H1 (cell line): Measurements from ENCODE around the gene IGSF9B. TPM values are rescaled to one million over a fixed set of nuclear protein-coding genes. Genes with fewer than 3 reads are reported as not detected.

Experiments used
- ATF3 ChIP-seq: IDR thresholded peaks from 2 replicates; pipeline ENCODE4 v1.6.1; 2011; ENCODE audit warnings: low read depth, mild to moderate bottlenecking, low read length; ENCODE audit not compliant: insufficient read depth
- CBX8 ChIP-seq: fragments of 300-800, 300-1000 bp; sonication (generic); IDR thresholded peaks from 2 replicates; pipeline ENCODE4 v1.7.1; 2016; ENCODE audit warnings: low read depth, low read length, borderline replicate concordance
- FOSL1 ChIP-seq: IDR thresholded peaks from 2 replicates; pipeline ENCODE4 v1.6.1; 2011; ENCODE audit warnings: mild to moderate bottlenecking, low read depth, low read length, moderate library complexity; ENCODE audit not compliant: insufficient read depth
- KDM1A ChIP-seq: fragments of 200-600, 300-600 bp; sonication (generic); IDR thresholded peaks from 2 replicates; pipeline ENCODE4 v1.7.1; 2016; ENCODE audit warnings: mild to moderate bottlenecking, low read length, borderline replicate concordance
- KDM4A ChIP-seq: IDR thresholded peaks from one replicate; pipeline ENCODE4 v1.7.1; 2012; ENCODE audit warnings: low read depth, mild to moderate bottlenecking, moderate library complexity, low read length, inconsistent platforms; ENCODE audit not compliant: severe bottlenecking
- NANOG ChIP-seq: IDR thresholded peaks from 2 replicates; pipeline ENCODE4 v1.6.1; 2011; ENCODE audit warnings: low read length, low read depth, mild to moderate bottlenecking, inconsistent platforms; ENCODE audit not compliant: insufficient read depth, poor library complexity, severe bottlenecking
- TAF7 ChIP-seq: optimal IDR thresholded peaks from 2 replicates; pipeline ENCODE3; 2011; ENCODE audit warnings: low read depth, mild to moderate bottlenecking, inconsistent platforms, low read length, moderate library complexity, borderline replicate concordance
- polyA plus RNA-seq, 7 experiments: library from polyadenylated mRNA; depleted of rRNA in 3 of 7; stranded (reverse) in 5 of 7; unstranded in 2 of 7; fragments of >200 nt in 5 of 7; fragments of 200-250 nt in 2 of 7; gene quantifications; 1 replicate in 5 of 7; 2 replicates in 1 of 7; 4 replicates in 1 of 7; pipeline versions ENCODE4 v1.2.1 to v1.2.3, GENCODE V29; 2011 to 2013; ENCODE audit warnings: missing spikeins in 2 of 7, mixed read lengths in 2 of 7
- total RNA-seq: library from RNA; stranded (reverse); fragmentation: NEBNext Ultra II Directional; extraction: Animal tissue kit (Norgen Biotek cat#: 25700); gene quantifications from 2 replicates; pipeline ENCODE4 v1.2.1, GENCODE V29; 2021
- TF ChIP-seq, protein P1 (sequence below): fragments of 300-600 bp; sonication (generic); IDR thresholded peaks from 2 replicates; pipeline ENCODE4 v1.7.1; 2012; ENCODE audit warnings: low read length, moderate library complexity, mild to moderate bottlenecking, inconsistent platforms; ENCODE audit not compliant: insufficient replicate concordance
- TF ChIP-seq, protein P2 (sequence below): IDR thresholded peaks from 2 replicates; pipeline ENCODE4 v1.6.1; 2012; ENCODE audit warnings: low read length, inconsistent platforms

The IGSF9B gene
- total and polyA plus RNA-seq, 2 of the 8 experiments (the other 6 are each of a cell fraction or from before 2014, with no cell fraction given) = 16.5 to 49.2 TPM

DNA sequence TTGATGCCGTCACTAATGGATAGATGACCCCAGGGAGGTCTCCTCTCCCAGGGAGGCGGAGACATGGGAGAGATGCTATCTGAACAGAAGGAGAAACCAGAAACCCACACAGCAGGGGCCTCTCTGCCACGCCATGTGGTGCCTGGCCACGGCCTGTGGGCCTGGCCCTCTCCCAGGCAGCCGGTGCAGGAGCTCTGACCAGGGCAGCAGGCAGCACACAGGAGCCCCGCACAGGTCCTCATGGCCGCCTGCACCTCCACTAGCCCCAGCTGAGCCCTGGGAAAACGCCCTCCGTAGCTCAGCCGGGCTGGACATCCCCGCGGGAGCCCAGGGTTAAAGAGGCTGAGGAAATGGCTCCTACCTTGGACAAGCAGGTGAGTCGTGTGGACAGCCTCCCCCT, 19.8 kb downstream of the IGSF9B start (continued):
- TF ChIP-seq, protein P1, sequence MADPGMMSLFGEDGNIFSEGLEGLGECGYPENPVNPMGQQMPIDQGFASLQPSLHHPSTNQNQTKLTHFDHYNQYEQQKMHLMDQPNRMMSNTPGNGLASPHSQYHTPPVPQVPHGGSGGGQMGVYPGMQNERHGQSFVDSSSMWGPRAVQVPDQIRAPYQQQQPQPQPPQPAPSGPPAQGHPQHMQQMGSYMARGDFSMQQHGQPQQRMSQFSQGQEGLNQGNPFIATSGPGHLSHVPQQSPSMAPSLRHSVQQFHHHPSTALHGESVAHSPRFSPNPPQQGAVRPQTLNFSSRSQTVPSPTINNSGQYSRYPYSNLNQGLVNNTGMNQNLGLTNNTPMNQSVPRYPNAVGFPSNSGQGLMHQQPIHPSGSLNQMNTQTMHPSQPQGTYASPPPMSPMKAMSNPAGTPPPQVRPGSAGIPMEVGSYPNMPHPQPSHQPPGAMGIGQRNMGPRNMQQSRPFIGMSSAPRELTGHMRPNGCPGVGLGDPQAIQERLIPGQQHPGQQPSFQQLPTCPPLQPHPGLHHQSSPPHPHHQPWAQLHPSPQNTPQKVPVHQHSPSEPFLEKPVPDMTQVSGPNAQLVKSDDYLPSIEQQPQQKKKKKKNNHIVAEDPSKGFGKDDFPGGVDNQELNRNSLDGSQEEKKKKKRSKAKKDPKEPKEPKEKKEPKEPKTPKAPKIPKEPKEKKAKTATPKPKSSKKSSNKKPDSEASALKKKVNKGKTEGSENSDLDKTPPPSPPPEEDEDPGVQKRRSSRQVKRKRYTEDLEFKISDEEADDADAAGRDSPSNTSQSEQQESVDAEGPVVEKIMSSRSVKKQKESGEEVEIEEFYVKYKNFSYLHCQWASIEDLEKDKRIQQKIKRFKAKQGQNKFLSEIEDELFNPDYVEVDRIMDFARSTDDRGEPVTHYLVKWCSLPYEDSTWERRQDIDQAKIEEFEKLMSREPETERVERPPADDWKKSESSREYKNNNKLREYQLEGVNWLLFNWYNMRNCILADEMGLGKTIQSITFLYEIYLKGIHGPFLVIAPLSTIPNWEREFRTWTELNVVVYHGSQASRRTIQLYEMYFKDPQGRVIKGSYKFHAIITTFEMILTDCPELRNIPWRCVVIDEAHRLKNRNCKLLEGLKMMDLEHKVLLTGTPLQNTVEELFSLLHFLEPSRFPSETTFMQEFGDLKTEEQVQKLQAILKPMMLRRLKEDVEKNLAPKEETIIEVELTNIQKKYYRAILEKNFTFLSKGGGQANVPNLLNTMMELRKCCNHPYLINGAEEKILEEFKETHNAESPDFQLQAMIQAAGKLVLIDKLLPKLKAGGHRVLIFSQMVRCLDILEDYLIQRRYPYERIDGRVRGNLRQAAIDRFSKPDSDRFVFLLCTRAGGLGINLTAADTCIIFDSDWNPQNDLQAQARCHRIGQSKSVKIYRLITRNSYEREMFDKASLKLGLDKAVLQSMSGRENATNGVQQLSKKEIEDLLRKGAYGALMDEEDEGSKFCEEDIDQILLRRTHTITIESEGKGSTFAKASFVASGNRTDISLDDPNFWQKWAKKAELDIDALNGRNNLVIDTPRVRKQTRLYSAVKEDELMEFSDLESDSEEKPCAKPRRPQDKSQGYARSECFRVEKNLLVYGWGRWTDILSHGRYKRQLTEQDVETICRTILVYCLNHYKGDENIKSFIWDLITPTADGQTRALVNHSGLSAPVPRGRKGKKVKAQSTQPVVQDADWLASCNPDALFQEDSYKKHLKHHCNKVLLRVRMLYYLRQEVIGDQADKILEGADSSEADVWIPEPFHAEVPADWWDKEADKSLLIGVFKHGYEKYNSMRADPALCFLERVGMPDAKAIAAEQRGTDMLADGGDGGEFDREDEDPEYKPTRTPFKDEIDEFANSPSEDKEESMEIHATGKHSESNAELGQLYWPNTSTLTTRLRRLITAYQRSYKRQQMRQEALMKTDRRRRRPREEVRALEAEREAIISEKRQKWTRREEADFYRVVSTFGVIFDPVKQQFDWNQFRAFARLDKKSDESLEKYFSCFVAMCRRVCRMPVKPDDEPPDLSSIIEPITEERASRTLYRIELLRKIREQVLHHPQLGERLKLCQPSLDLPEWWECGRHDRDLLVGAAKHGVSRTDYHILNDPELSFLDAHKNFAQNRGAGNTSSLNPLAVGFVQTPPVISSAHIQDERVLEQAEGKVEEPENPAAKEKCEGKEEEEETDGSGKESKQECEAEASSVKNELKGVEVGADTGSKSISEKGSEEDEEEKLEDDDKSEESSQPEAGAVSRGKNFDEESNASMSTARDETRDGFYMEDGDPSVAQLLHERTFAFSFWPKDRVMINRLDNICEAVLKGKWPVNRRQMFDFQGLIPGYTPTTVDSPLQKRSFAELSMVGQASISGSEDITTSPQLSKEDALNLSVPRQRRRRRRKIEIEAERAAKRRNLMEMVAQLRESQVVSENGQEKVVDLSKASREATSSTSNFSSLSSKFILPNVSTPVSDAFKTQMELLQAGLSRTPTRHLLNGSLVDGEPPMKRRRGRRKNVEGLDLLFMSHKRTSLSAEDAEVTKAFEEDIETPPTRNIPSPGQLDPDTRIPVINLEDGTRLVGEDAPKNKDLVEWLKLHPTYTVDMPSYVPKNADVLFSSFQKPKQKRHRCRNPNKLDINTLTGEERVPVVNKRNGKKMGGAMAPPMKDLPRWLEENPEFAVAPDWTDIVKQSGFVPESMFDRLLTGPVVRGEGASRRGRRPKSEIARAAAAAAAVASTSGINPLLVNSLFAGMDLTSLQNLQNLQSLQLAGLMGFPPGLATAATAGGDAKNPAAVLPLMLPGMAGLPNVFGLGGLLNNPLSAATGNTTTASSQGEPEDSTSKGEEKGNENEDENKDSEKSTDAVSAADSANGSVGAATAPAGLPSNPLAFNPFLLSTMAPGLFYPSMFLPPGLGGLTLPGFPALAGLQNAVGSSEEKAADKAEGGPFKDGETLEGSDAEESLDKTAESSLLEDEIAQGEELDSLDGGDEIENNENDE = no peak
- TF ChIP-seq ATF3 (no peak), TAF7 (no peak), FOSL1 (no peak), KDM1A (no peak), NANOG (no peak), CBX8 (no peak), KDM4A (no peak)
- TF ChIP-seq, protein P2, sequence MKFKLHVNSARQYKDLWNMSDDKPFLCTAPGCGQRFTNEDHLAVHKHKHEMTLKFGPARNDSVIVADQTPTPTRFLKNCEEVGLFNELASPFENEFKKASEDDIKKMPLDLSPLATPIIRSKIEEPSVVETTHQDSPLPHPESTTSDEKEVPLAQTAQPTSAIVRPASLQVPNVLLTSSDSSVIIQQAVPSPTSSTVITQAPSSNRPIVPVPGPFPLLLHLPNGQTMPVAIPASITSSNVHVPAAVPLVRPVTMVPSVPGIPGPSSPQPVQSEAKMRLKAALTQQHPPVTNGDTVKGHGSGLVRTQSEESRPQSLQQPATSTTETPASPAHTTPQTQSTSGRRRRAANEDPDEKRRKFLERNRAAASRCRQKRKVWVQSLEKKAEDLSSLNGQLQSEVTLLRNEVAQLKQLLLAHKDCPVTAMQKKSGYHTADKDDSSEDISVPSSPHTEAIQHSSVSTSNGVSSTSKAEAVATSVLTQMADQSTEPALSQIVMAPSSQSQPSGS = no peak
